ENCODE measurements around the gene PPFIA1. TPM values are rescaled to one million over a fixed set of nuclear protein-coding genes. Genes with fewer than 3 reads are reported as not detected.
"Not testable (repeated sequence)": the region's sequence is repeated elsewhere in the genome, so short reads cannot be mapped to it uniquely, and the experiment has no call there.

The PPFIA1 gene
- total RNA-seq, 1 donor from 2014 or later, result 54.1 TPM

GRCh38 chr11:70290361-70291065 is 20.0 kb downstream of the PPFIA1 start:
- Mint-ChIP-seq H3K9me3 (no peaks in the 10 kb centered on the region), H3K27me3 (ENCODE audit: low read depth) (no peaks in the 10 kb centered on the region), H3K36me3 (ENCODE audit: low read depth) (peaks cover 28% of the 10 kb centered on the region), H3K27ac (ENCODE audit: unreplicated experiment) (no peak overlapping the region), H3K4me3 (no peak overlapping the region), H3K4me1 (no peaks in the 10 kb centered on the region)
- TF ChIP-seq CTCF (conservative IDR thresholded peaks at IDR 0.05), result no peak
- no peak for DNase-seq (ENCODE audit: low read depth, low spot score)

- Mint-ChIP-seq H3K27ac (ENCODE audit: unreplicated experiment) (no peak overlapping the region), H3K4me1 (no peaks in the 10 kb centered on the region), H3K36me3 (ENCODE audit: low read depth) (peaks cover 26% of the 10 kb centered on the region), H3K4me3 (no peak overlapping the region), H3K27me3 (ENCODE audit: low read depth) (no peaks in the 10 kb centered on the region), H3K9me3 (no peaks in the 10 kb centered on the region)
- no peak for DNase-seq (ENCODE audit: low read depth, low spot score)
- no peak for TF ChIP-seq CTCF (conservative IDR thresholded peaks at IDR 0.05)
These were observed 21.7 kb downstream of the PPFIA1 start for GRCh38 chr11:70292166-70292565.

- Mint-ChIP-seq H3K27me3 (ENCODE audit: low read depth) (no peaks in the 10 kb centered on the region), H3K4me1 (no peaks in the 10 kb centered on the region), H3K9me3 (no peaks in the 10 kb centered on the region), H3K4me3 (no peak overlapping the region), H3K27ac (ENCODE audit: unreplicated experiment) (peak overlapping the region; percentile 63), H3K36me3 (ENCODE audit: low read depth) (peaks cover 25% of the 10 kb centered on the region)
- TF ChIP-seq CTCF (conservative IDR thresholded peaks at IDR 0.05), result no peak
- no peak for DNase-seq (ENCODE audit: low read depth, low spot score)
These were observed 22.4 kb downstream of the PPFIA1 start for GRCh38 chr11:70292863-70293262.

GRCh38 chr11:70295166-70295565 is 24.7 kb downstream of the PPFIA1 start:
- H3K4me3 Mint-ChIP-seq; DNase-seq (ENCODE audit: low read depth, low spot score); H3K27me3 Mint-ChIP-seq (ENCODE audit: low read depth); H3K4me1 Mint-ChIP-seq; H3K9me3 Mint-ChIP-seq; H3K27ac Mint-ChIP-seq (ENCODE audit: unreplicated experiment): not testable (repeated sequence)
- H3K36me3 Mint-ChIP-seq (ENCODE audit: low read depth), result peaks cover 19% of the 10 kb centered on the region

- no peak overlapping the region for H3K4me3 Mint-ChIP-seq
- DNase-seq (ENCODE audit: low read depth, low spot score), result no peak
- TF ChIP-seq CTCF (conservative IDR thresholded peaks at IDR 0.05), result no peak
- H3K27ac Mint-ChIP-seq (ENCODE audit: unreplicated experiment), result no peak overlapping the region
- H3K36me3 Mint-ChIP-seq (ENCODE audit: low read depth), result peaks cover 23% of the 10 kb centered on the region
- peaks cover 4% of the 10 kb centered on the region for H3K4me1 Mint-ChIP-seq
- no peaks in the 10 kb centered on the region for H3K27me3 Mint-ChIP-seq (ENCODE audit: low read depth)
- no peaks in the 10 kb centered on the region for H3K9me3 Mint-ChIP-seq
These were observed 26.2 kb downstream of the PPFIA1 start for GRCh38 chr11:70296681-70297080.

- Mint-ChIP-seq H3K27ac (ENCODE audit: unreplicated experiment) (no peak overlapping the region), H3K36me3 (ENCODE audit: low read depth) (peaks cover 23% of the 10 kb centered on the region), H3K27me3 (ENCODE audit: low read depth) (no peaks in the 10 kb centered on the region)
These were observed 26.9 kb downstream of the PPFIA1 start for GRCh38 chr11:70297341-70297740.

More at GRCh38 chr11:70297341-70297740, 26.9 kb downstream of the PPFIA1 start:
- H3K4me1 Mint-ChIP-seq, result peaks cover 11% of the 10 kb centered on the region
- H3K9me3 Mint-ChIP-seq, result no peaks in the 10 kb centered on the region
- H3K4me3 Mint-ChIP-seq, result no peak overlapping the region
- DNase-seq (ENCODE audit: low read depth, low spot score), result no peak
- no peak for TF ChIP-seq CTCF (conservative IDR thresholded peaks at IDR 0.05)
